CD4-positive, alpha-beta T cell treated with Interleukin-10 for 1 hour (primary cell): ENCODE measurements around the gene B3GAT1.

Experiments
- DNase-seq: peaks from one replicate; pipeline ENCODE4 v3.0.0-alpha.2; 2020

The B3GAT1 gene

GRCh38 chr11:134407923-134408322 lies 4.1 kb downstream of the B3GAT1 start:
- DNase-seq: no peak

DNA sequence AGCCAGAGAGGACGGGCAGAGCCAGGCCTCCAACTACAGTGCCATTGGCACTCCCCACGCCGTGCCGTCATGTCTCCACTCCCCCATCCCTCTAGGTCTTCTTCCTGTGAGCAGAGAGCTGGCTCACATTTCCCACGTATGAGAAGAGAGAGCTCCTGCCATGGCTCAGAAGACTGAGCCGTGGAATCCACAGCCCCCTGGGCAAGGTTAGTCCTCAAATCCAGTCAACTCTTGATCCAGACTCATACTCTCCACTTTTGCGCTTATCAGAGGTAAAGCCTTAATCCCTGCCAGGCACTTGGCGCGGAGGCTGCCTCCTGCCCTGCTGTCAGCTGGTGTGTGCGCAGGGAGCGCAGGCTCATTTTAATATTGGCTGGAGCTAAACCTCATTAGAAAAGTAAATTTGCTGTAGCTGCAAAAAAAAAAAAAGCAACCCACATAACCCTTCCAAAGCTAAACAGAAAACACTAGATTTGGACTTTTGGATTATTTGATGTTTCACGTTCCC lies 4.7 kb downstream of the B3GAT1 start:
- no peak for DNase-seq

DNA sequence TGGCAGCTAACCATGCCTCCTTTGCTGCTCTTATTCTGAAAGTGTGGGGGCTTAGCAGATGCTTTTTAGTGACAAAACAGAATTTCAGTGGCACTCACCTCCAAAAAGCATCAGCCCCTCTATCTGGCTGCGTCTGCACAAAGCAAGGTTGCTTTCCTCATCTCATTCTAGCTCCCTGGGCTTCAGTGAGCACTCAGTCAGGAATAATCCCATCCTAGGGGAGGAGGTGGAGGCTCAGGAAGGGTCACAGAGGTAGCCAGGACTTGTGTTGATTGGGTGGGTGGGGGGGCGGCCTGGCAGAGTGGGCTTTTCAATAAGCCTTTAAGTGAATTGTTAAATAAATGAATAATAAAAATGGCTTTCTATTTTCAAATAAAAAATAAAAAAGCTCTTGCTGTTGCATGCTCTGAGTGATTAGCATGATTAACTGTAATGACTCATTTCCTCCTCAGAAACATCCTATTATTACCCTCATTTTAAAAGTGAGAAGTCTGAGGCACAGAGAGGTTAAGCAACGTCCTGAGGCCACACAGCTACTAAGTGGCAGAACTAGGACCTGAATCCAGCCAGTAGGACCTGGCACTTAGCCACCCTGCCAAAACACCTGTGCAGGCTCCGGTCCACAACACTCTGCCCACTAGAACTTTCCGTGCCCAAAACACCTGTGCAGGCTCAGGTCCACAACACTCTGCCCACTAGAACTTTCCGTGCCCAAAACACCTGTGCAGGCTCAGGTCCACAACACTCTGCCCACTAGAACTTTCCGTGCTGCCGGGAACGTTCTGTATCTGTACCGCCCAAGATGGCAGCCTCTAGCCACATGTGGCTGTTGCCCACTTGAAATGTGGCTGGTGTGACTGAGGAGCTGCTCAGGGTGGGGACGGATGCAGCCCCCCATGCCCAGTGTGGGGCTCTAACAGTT lies 5.5 kb downstream of the B3GAT1 start:
- DNase-seq: peak; percentile 7

GRCh38 chr11:134405841-134406240 lies 6.2 kb downstream of the B3GAT1 start:
- DNase-seq: no peak

- DNase-seq: no peak
These were observed 6.6 kb downstream of the B3GAT1 start for GRCh38 chr11:134405436-134405835.

GRCh38 chr11:134404575-134405341 lies 7.3 kb downstream of the B3GAT1 start:
- DNase-seq: no peak

- DNase-seq: no peak
These were observed 9.1 kb downstream of the B3GAT1 start for GRCh38 chr11:134402910-134403309.

GRCh38 chr11:134401825-134402809 lies 9.9 kb downstream of the B3GAT1 start:
- peak; percentile 2 for DNase-seq

DNA sequence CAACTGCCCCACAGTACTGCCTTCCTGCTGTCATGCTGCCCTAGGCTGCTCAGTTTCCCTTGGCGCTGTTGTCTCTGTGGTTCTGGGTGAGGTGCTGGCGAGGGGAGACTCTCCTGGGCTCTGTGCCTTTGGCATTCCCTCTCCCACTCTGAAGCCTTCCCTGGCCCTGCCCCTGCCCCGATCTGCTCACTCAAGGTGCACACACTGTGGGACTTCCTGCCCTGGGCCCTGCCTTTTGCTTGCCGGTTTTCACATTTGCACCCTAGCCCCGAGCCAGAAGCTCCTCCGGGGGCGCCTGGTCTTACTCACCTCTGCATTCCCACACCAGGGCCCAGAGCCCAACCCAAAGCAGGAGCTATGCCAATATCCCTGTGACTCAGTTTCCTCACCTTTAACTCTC lies 12.0 kb downstream of the B3GAT1 start:
- no peak for DNase-seq

DNA sequence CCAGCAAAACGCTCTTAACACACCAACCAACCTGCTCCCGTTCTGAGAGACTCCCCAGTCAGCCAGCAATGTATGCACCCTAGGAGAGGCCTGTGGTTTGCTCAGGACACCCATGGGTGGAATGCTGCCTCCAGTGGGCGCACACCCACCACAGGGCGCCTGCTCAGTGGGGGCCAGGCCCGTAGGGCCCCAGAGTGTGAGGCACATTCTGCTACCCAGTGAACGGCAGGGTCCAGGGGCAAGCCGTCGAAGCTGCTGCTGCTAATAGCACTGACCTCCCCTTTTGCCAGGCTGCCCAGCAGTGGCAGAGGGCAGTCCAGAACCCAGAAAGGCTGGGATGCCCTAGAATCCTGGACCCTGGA lies 12.8 kb downstream of the B3GAT1 start:
- no peak for DNase-seq

DNA sequence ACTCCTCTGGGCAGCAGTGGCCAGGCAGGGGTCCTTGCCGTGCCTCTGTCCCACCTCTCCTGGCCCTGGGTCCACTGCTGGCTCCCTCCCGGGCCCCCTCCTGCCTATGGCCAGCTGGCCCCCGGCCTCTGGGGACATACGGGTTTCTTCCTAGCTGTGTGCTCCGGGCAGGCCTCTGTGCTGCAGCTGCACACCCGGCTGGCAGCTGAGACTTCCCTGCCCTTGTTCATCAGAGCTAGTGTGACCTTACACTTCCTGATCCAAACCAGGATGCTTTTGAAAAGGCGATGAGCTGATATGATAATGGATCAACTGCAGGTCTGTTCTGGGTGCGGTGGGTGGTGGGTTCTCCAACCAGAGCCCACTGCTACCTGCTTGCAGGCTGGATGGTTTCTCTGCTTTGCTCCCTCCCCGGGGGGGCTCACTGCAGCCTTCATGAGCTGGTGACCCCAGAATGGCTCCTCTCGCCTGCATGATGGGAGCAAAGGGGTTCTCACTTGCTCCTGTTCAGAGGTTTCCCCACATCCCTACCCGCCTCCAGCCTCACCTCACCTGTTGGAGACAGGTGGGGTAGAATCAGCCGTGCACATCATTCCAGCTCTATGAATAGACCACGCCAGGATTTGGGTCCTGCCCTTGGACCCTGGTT lies 13.3 kb downstream of the B3GAT1 start:
- DNase-seq: no peak

DNA sequence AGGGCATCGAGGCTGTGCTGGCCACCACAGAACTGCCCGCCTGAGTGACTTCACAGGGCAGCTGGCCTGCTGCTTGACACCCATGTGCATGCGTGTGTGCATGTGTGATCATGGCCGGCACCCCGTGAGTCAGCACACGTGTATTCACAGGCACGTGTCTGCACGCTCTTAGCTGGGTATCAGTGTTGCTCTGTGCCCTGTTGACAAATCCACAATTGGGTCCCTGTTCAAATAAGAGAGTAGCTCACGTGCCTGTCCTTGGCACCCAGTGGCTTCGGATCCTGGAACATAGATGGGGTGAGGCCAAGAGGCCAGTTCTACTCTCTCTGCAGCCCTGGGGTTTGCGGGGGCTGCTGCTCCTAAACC lies 14.0 kb downstream of the B3GAT1 start:
- DNase-seq: no peak

- DNase-seq: no peak
These were observed 14.6 kb downstream of the B3GAT1 start for GRCh38 chr11:134397304-134398078.

DNA sequence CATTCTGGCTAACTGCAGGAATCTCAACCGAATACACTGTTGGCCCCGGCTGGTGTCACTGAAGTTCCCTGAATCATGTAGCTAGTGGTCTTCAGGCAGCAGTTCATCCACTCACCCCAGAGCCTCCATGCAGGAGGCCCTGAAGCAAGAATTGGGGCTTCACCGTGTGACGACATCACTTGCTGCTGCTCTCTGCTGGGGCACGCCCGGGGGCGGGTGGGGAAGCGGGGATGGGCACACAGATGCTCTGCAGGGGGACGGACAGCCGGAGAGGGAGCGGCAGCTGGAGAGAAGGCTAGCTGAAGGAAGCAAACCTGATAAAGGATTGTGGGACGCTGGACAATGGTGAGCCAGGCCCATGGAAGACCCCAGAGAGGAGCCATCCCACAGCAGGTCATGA lies 17.0 kb downstream of the B3GAT1 start:
- no peak for DNase-seq

GRCh38 chr11:134394311-134394710 lies 17.7 kb downstream of the B3GAT1 start:
- DNase-seq: no peak

DNA sequence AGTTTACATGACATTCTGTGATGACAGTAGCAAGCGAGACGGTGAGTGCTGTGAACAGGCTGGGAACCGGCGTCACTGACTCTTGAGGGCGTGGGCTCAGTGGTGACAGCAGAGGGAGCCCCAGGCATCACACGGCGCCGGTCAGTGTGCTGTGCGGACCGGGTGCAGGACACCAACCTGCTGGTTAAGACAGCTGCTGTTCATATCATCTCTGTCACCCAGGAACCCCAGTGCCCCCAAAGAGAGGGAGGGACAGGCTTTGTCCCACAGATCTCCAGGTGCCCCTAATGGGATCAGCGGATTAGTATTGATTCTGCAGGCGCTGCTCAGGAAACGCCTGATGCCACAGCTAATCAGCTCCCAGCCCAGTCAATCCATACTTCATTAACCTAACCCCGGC lies 18.4 kb downstream of the B3GAT1 start:
- no peak for DNase-seq

DNA sequence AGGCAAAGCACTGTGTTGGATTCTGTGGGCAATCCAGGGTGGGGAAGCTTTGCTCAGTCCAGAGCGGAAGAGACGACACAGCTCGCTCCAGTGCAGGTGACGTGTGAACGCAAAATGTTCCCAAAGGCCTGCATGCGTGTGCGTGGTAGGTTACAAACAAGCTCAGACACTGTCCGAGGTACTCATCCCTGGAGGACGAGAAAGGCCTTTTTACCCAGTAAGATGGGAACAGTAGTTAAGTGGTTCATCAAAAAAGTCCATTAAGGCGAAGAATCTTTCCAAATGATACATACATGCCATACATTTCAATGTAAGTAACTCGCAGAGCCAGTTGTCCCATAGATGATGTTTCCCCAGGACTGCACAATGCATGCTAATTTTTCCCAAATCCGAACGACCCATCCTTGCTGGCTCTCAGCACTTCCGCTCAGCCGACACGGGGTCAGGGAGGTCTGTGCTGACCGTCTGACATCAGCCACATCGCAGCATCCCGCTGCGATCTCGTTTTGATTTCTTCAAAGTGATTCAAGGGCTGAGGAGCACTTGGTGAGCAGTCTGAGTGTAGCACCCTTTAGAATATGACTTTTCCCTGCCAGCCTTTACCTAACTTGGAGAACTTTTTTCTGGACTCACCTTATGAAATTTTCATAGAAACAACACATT lies 19.0 kb downstream of the B3GAT1 start:
- no peak for DNase-seq

DNA sequence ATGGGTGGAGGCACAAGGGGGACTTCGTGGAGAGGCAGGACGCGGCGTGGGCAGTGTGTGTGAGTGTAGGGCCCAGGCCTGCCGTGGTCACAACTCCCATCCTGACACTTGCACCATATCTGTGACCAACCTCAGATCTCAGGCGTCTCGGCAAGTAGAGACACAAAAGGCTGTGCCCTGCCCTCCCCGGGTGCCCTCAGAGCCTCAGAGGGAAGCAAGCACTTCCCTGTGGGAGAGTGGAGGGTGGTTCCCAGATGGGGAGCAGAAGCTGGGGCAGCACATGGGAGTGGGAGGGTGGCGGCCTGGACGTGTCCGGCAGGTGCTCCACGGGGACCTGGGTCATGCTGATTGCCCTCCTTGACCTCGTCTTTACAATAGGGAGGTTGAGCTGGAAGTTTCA lies 20.4 kb downstream of the B3GAT1 start:
- DNase-seq: no peak

DNA sequence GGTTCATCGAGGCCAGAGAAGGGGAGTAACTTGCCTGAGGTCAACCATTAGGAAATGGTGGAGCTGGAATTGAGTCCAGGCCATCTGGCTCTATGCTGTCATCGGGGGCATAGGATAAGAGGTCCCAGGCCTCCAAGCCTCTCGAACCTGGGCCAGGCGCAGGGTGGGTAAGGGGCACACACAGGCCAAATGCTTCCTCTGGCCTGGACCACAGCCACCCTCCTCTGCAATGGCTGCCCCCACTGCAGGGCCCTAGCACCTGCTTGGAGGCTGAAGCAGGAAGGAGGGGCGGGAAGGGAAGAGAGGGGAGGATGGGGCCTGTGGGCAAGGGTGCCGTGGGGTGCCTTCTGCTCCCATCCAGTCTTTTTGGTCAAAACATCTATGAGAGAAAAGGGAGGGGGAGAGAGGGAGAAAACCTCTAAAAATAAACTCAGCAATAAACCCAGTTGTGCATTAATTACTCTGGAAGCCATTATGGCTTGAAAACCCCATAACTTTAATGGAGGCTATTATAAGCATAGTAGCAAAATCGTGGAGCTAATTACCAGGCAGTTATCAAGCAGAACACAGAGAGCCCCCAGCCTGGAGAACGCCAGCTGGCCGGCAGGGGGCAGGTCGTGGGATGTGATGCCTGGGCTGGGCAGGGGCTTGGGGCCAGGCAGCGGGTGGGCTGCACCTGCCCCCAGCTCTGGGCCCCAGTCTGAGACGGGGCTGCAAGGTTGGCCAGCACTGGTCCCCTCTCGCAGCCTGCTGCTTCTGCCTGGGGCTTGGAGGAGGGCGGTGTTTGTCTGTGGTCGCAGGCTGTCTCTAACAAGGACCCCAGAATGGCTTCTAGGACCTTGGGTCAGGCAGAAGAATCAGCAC lies 21.1 kb downstream of the B3GAT1 start:
- no peak for DNase-seq
